ENCODE results near the gene PODNL1. TPM values are rescaled to one million over a fixed set of nuclear protein-coding genes. Genes with fewer than 3 reads are reported as not detected.

PODNL1 gene
- total RNA-seq, 6 experiments from 2014 or later: 0.19 to 0.33 TPM; not detected in 4

DNA sequence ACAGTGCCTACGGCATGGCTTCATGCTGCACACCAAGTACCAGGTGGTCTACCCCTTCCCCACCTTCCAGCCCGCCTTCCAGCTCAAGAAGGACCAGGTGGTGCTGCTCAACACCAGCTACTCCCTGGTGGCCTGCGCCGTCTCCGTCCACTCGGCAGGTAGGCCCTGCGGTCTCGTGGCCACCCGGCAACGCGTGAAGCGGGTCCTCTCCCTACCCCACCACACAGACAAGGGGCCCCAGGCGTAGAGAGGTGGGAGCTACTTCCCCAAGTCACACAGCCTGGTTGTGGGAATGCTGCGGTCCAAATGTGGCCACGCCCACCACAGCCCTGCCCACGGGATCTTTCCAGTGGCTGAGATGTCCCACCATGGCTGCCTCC is 18.1 kb upstream of the PODNL1 start:
- Histone ChIP-seq H3K27ac (no peak overlapping the region), H3K27me3 (no peaks in the 10 kb centered on the region), H3K4me3 (no peak overlapping the region), H3K9me3 (no peaks in the 10 kb centered on the region), H3K4me1 (peaks cover 0 to 12% (median 3%) of the 10 kb centered on the region in 4 donors), H3K36me3 (peaks cover 0 to 22% (median 9%) of the 10 kb centered on the region in 4 donors)
- peak in 1 of 3 donors; percentile 50 for DNase-seq
- TF ChIP-seq POLR2A (IDR thresholded peaks at IDR 0.05): no peak
- TF ChIP-seq, protein P1, sequence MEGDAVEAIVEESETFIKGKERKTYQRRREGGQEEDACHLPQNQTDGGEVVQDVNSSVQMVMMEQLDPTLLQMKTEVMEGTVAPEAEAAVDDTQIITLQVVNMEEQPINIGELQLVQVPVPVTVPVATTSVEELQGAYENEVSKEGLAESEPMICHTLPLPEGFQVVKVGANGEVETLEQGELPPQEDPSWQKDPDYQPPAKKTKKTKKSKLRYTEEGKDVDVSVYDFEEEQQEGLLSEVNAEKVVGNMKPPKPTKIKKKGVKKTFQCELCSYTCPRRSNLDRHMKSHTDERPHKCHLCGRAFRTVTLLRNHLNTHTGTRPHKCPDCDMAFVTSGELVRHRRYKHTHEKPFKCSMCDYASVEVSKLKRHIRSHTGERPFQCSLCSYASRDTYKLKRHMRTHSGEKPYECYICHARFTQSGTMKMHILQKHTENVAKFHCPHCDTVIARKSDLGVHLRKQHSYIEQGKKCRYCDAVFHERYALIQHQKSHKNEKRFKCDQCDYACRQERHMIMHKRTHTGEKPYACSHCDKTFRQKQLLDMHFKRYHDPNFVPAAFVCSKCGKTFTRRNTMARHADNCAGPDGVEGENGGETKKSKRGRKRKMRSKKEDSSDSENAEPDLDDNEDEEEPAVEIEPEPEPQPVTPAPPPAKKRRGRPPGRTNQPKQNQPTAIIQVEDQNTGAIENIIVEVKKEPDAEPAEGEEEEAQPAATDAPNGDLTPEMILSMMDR (IDR thresholded peaks at IDR 0.05): no peak
- intact Hi-C loops (cut with DNase I): no loop called here
- no peak for ATAC-seq
- no CpG with 5 or more reads among the region's 16 CpGs for WGBS (ENCODE audit: insufficient coverage, low coverage, low lambda C conversion rate, missing lambda C conversion rate)

DNA sequence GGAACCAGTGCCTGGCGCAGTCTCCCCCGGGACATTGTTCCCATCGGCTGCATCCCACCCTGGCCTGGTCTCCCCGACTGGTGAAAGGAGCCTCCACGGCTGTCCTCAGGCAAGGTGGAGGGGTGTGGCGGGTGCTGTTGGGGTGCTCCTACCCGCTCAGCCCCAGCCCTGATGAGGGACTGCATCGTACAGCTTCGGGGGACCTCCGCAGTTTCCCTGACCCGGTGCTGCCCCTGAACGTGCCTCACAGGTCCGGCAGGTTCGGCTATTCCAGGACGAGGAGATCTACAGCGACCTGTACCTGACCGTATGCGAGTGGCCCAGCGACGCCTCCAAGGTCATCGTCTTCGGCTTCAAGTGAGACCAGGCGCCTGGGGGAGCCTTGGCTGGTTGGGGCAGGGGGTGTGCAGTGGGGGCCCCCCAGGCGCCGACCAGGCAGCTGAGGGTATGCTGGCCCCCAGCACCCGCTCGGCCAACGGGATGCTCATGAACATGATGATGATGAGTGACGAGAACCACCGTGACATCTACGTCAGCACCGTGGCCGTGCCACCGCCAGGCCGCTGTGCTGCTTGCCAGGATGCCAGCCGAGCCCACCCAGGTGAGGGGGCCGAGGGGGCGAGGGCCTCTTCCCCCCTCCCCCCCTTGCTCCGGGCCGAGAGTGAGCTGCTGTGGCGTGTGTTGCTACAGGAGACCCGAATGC is 17.6 kb upstream of the PODNL1 start:
- DNase-seq (no peak), ATAC-seq (no peak)
- Histone ChIP-seq H3K36me3 (peaks cover 0 to 17% (median 7%) of the 10 kb centered on the region in 4 donors), H3K9me3 (no peaks in the 10 kb centered on the region), H3K4me3 (no peak overlapping the region), H3K27ac (no peak overlapping the region), H3K27me3 (no peaks in the 10 kb centered on the region), H3K4me1 (peaks cover 0 to 12% (median 3%) of the 10 kb centered on the region in 4 donors)
- WGBS (ENCODE audit: insufficient coverage, low coverage, low lambda C conversion rate, missing lambda C conversion rate): no CpG with 5 or more reads among the region's 42 CpGs
- TF ChIP-seq POLR2A (IDR thresholded peaks at IDR 0.05): no peak
- TF ChIP-seq, protein P1 (IDR thresholded peaks at IDR 0.05): no peak
- intact Hi-C loops (cut with DNase I): no loop called here

GRCh38 chr19:13954185-13954584 is 16.0 kb upstream of the PODNL1 start:
- Histone ChIP-seq H3K4me1 (peaks cover 0 to 12% (median 3%) of the 10 kb centered on the region in 4 donors), H3K27ac (no peak overlapping the region), H3K36me3 (peaks cover 0 to 15% (median 6%) of the 10 kb centered on the region in 4 donors), H3K9me3 (no peaks in the 10 kb centered on the region), H3K27me3 (no peaks in the 10 kb centered on the region), H3K4me3 (no peak overlapping the region)
- TF ChIP-seq POLR2A (IDR thresholded peaks at IDR 0.05): no peak
- TF ChIP-seq, protein P1 (IDR thresholded peaks at IDR 0.05): no peak
- no CpG with 5 or more reads among the region's 15 CpGs for WGBS (ENCODE audit: insufficient coverage, low coverage, low lambda C conversion rate, missing lambda C conversion rate)
- intact Hi-C loops (cut with DNase I): no loop called here
- DNase-seq: no peak
- no peak for ATAC-seq

DNA sequence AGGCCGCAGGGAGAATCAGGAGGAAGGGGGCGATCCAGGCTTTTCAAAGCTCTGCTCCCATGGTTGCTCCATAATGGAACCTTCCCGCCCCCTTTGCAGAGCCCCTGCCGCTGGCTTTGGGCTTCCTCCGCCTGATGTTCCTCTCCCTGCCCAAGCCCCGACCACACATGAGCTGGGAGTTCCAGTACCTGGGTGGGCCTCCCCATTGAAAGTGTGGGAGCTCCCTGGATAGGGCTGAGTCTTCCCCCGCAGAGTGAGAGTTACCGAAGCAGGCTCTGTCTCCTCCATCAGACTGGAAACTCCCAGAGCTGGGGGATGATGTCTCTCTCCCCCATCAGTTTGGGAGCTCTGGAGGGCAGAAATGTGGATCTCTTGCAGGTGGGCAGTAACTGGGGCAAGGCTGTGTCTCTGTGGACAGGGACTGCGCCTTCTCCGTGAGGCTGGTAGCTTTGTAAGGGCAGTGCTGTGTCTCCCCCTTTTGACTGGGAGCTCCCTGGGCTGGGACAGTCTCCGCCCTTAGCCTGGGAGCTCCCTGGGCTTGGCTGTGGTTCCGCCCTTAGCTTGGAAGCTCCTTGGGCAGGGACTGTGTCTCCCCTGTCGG is 14.8 kb upstream of the PODNL1 start:
- peak in 1 of 3 donors; percentile 57 for DNase-seq
- Histone ChIP-seq H3K4me1 (peaks cover 0 to 12% (median 3%) of the 10 kb centered on the region in 4 donors), H3K9me3 (no peaks in the 10 kb centered on the region), H3K27ac (peak overlapping the region in 2 of 3 donors; percentile 49 to 59), H3K27me3 (no peaks in the 10 kb centered on the region), H3K36me3 (peaks cover 0 to 13% (median 6%) of the 10 kb centered on the region in 4 donors), H3K4me3 (peak overlapping the region; percentile 66 to 77 (median 74))
- ATAC-seq: peak in 1 of 4 donors; percentile 11
- 0% methylated on average over 3 of the region's 13 CpGs for WGBS (ENCODE audit: insufficient coverage, low coverage, low lambda C conversion rate, missing lambda C conversion rate)
- intact Hi-C loops (cut with DNase I): no loop called here
- no peak for TF ChIP-seq POLR2A (IDR thresholded peaks at IDR 0.05)
- TF ChIP-seq, protein P1 (IDR thresholded peaks at IDR 0.05): no peak

All from right lobe of liver (tissue), 6 donors.